PC-9 (cell line): ENCODE results near the gene HSDL1. TPM values are rescaled to one million over a fixed set of nuclear protein-coding genes. Genes with fewer than 3 reads are reported as not detected.

Source experiments
- BruUV-seq: library from RNA; stranded (reverse); fragments of 400-500 nt; replicated peaks from 2 replicates; lab custom pipeline; 2021; lab: Mats Ljungman, UMichigan
- CTCF ChIA-PET: fragments of 300-600 bp; sonication (Branson Sonifier 250); formaldehyde crosslinking; loops from one replicate; lab custom pipeline; 2022; ENCODE audit warnings: antibody characterized with exemption; lab: Charles Lee
- POLR2A ChIA-PET: fragments of 300-600 bp; sonication (Branson Sonifier 250); formaldehyde crosslinking; loops from one replicate; lab custom pipeline; 2022; ENCODE audit warnings: antibody characterized with exemption; ENCODE audit not compliant: unreplicated experiment; lab: Charles Lee
- DNase-seq, 2 experiments: peaks; one replicate each; pipeline versions ENCODE4 v3.0.0 to v3.0.0-alpha.2; 2015 to 2022; ENCODE audit warnings: mixed read lengths in 1 of 2
- H2AFZ ChIP-seq: fragments of 200-600 bp; sonication (generic); 2 replicates; pipeline ENCODE4 v1.8.1; 2017; ENCODE audit warnings: antibody characterized with exemption
- H3F3A ChIP-seq: fragments of 200-600 bp; sonication (generic); 2 replicates; pipeline ENCODE4 v1.8.1; 2017; ENCODE audit warnings: antibody characterized with exemption, mild to moderate bottlenecking, low read depth; ENCODE audit not compliant: insufficient read depth
- H3K27ac ChIP-seq: fragments of 200-600 bp; sonication (generic); 2 replicates; pipeline ENCODE4 v1.6.1; 2016; ENCODE audit warnings: mixed run types
- H3K27me3 ChIP-seq: fragments of 200-600 bp; sonication (generic); 2 replicates; pipeline ENCODE4 v1.6.1; 2016; ENCODE audit warnings: low read depth, mixed run types; ENCODE audit not compliant: insufficient read depth
- H3K36me3 ChIP-seq: fragments of 200-600 bp; sonication (generic); 2 replicates; pipeline ENCODE4 v1.6.1; 2016; ENCODE audit warnings: low read depth, mixed run types
- H3K4me1 ChIP-seq: fragments of 200-600 bp; sonication (generic); replicated peaks from 2 replicates; pipeline ENCODE4 v1.6.1; 2016; ENCODE audit warnings: mixed run types; ENCODE audit not compliant: insufficient read depth
- H3K4me2 ChIP-seq: fragments of 200-600 bp; sonication (generic); 2 replicates; pipeline ENCODE4 v1.6.1; 2017; ENCODE audit warnings: mixed run types
- H3K4me3 ChIP-seq: fragments of 200-600 bp; sonication (generic); 2 replicates; pipeline ENCODE4 v1.6.1; 2016; ENCODE audit warnings: mixed run types
- H3K79me2 ChIP-seq: fragments of 200-600 bp; sonication (generic); 2 replicates; pipeline ENCODE4 v1.6.1; 2017; ENCODE audit warnings: low read depth, mixed run types
- H3K9me2 ChIP-seq: fragments of 200-600 bp; sonication (generic); 2 replicates; pipeline ENCODE4 v1.8.1; 2017; ENCODE audit warnings: mild to moderate bottlenecking; ENCODE audit not compliant: insufficient read depth
- H3K9me3 ChIP-seq: fragments of 200-600 bp; sonication (generic); 2 replicates; pipeline ENCODE4 v1.8.1; 2016; ENCODE audit warnings: low read depth; ENCODE audit not compliant: insufficient read depth
- H4K20me1 ChIP-seq: fragments of 200-600 bp; sonication (generic); 2 replicates; pipeline ENCODE4 v1.8.1; 2017; ENCODE audit not compliant: insufficient read depth
- EZH2 ChIP-seq: fragments of 200-600 bp; sonication (generic); IDR thresholded peaks from 2 replicates; pipeline ENCODE4 v1.8.0; 2017; ENCODE audit warnings: antibody characterized with exemption, low read depth
- intact Hi-C: fragments of 100-400 bp; cut with micrococcal nuclease; formaldehyde crosslinking; loops from one replicate; pipeline ENCODE4 v1.10.0; 2022; ENCODE audit not compliant: unreplicated experiment
- total RNA-seq: library from RNA; stranded (reverse); gene quantifications from 2 replicates; pipeline ENCODE4 v1.2.3, GENCODE V29; 2021
- TF ChIP-seq, protein P1 (sequence below): fragments of 200-600 bp; sonication (generic); conservative IDR thresholded peaks from 2 replicates; pipeline ENCODE4 v1.6.1; 2017; ENCODE audit warnings: mixed run types, antibody characterized with exemption, mild to moderate bottlenecking, moderate library complexity

Gene HSDL1
- total RNA-seq, 1 experiment from 2014 or later = 32.1 TPM

DNA sequence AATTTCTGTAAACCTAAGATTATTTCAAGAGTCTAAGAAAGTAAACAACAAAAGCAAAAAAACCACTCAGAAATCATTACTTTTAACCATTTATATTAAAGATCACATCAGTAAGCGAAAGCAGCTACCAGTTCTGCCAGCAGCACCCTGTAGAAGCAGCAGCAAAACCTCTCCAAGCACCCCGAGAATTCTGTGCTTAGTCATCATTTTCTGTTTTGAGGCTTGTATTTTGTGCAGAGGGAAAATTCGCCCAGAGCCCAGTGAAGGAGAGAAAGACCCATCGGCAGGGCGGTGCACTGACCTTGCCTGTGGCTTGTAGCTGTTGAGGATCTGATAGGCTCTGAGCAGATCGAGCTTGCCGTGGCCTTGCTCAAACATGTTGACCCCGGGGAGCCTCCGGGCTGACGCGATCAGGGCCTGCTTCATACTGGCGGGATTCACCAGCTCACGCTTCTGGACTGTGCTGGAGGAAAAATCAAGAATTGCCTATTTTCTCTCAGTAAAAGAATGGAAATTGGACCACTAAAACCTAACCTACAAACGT lies 63.5 kb downstream of the HSDL1 start:
- no peaks in the 10 kb centered on the region for H3K9me2 ChIP-seq
- peaks cover 11% of the 10 kb centered on the region for H4K20me1 ChIP-seq
- no peak overlapping the region for H3K4me3 ChIP-seq
- no TSS peak for BruUV-seq
- no peak overlapping the region for H3K27ac ChIP-seq
- no peak for DNase-seq
- no peak overlapping the region for H2AFZ ChIP-seq
- no peak for TF ChIP-seq EZH2
- TF ChIP-seq, protein P1, sequence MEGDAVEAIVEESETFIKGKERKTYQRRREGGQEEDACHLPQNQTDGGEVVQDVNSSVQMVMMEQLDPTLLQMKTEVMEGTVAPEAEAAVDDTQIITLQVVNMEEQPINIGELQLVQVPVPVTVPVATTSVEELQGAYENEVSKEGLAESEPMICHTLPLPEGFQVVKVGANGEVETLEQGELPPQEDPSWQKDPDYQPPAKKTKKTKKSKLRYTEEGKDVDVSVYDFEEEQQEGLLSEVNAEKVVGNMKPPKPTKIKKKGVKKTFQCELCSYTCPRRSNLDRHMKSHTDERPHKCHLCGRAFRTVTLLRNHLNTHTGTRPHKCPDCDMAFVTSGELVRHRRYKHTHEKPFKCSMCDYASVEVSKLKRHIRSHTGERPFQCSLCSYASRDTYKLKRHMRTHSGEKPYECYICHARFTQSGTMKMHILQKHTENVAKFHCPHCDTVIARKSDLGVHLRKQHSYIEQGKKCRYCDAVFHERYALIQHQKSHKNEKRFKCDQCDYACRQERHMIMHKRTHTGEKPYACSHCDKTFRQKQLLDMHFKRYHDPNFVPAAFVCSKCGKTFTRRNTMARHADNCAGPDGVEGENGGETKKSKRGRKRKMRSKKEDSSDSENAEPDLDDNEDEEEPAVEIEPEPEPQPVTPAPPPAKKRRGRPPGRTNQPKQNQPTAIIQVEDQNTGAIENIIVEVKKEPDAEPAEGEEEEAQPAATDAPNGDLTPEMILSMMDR = no peak
- no peaks in the 10 kb centered on the region for H3F3A ChIP-seq
- H3K4me2 ChIP-seq = no peak overlapping the region
- peaks cover 4% of the 10 kb centered on the region for H3K36me3 ChIP-seq
- intact Hi-C loops = no loop called here
- H3K9me3 ChIP-seq = no peaks in the 10 kb centered on the region
- H3K27me3 ChIP-seq = no peaks in the 10 kb centered on the region
- ChIA-PET POLR2A (no interaction called here), CTCF (no interaction called here)
- H3K4me1 ChIP-seq = no peaks in the 10 kb centered on the region
- no peaks in the 10 kb centered on the region for H3K79me2 ChIP-seq

DNA sequence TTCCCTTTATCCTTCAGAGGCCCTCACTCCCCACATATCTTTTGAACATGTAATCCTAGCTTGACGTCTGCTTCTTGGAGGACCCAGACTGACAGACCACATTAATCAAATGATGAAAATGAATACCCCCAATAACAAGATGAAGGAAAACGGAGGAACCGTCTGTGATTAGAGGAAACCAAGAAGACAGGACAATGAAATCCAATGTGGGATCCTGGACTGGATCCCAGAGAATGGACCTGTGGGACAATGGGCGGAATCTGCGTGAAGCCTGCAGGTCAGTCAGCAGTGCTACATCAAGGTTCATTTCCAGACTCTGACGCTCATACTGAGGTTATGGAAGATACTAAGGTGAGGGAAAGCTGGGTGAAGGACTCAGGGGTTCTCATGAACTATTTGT lies 64.2 kb downstream of the HSDL1 start:
- H3K4me3 ChIP-seq = no peak overlapping the region
- BruUV-seq = no TSS peak
- no peak overlapping the region for H3K4me2 ChIP-seq
- peaks cover 5% of the 10 kb centered on the region for H3K36me3 ChIP-seq
- intact Hi-C loops = no loop called here
- H4K20me1 ChIP-seq = peaks cover 11% of the 10 kb centered on the region
- H3K27me3 ChIP-seq = no peaks in the 10 kb centered on the region
- no peak overlapping the region for H3K27ac ChIP-seq
- H3K9me3 ChIP-seq = no peaks in the 10 kb centered on the region
- no peak for TF ChIP-seq EZH2
- TF ChIP-seq, protein P1 = no peak
- no peaks in the 10 kb centered on the region for H3K9me2 ChIP-seq
- H3F3A ChIP-seq = no peaks in the 10 kb centered on the region
- ChIA-PET POLR2A (no interaction called here), CTCF (no interaction called here)
- H2AFZ ChIP-seq = no peak overlapping the region
- no peak for DNase-seq
- no peaks in the 10 kb centered on the region for H3K4me1 ChIP-seq
- no peaks in the 10 kb centered on the region for H3K79me2 ChIP-seq

DNA sequence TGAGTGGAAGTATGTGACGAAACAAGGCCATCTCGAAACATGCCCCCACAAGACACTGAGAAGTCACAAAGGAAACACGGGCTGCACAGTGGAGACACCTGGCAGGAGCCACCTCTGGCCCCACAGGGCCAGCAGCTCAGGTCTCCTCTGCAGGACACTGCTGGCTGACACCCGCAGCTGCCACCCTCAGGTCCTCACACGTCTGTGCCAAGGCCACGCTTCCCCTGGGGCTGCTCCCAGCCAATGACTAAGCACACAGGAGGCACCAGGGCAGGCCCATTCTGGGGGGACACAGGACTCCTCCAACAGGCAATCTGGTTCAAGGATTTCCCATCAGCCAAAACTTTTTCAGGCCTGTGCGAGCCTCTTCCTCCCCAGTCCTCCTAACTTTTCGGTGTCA lies 64.6 kb downstream of the HSDL1 start:
- Histone ChIP-seq H3K79me2 (no peaks in the 10 kb centered on the region), H3K27ac (no peak overlapping the region), H3F3A (no peaks in the 10 kb centered on the region), H3K9me2 (no peaks in the 10 kb centered on the region), H3K36me3 (peaks cover 9% of the 10 kb centered on the region), H3K4me3 (no peak overlapping the region), H3K4me1 (no peaks in the 10 kb centered on the region), H3K9me3 (no peaks in the 10 kb centered on the region), H3K4me2 (no peak overlapping the region), H2AFZ (no peak overlapping the region), H4K20me1 (peaks cover 11% of the 10 kb centered on the region), H3K27me3 (no peaks in the 10 kb centered on the region)
- no TSS peak for BruUV-seq
- POLR2A ChIA-PET = no interaction called here
- no peak for DNase-seq
- CTCF ChIA-PET = no interaction called here
- TF ChIP-seq, protein P1 = no peak
- no peak for TF ChIP-seq EZH2
- intact Hi-C loops = no loop called here
